ENCODE data around the gene IL6R. TPM values are rescaled to one million over a fixed set of nuclear protein-coding genes. Genes with fewer than 3 reads are reported as not detected.
A peak's percentile ranks its signal among the peaks of the same experiment; 100 is the strongest.

Gene IL6R
- total RNA-seq, 1 donor from 2014 or later, result 48.5 TPM

- H3K27me3 ChIP-seq (ENCODE audit: low read depth), result no peaks in the 10 kb centered on the region
- no peak overlapping the region for H3K4me3 ChIP-seq
- H3K36me3 ChIP-seq, result peaks cover 48% of the 10 kb centered on the region
- no peak overlapping the region for H3K27ac ChIP-seq
- H3K9me3 ChIP-seq, result no peaks in the 10 kb centered on the region
- ATAC-seq (no peak), DNase-seq (no peak)
- no peak for TF ChIP-seq CTCF (IDR thresholded peaks at IDR 0.05)
- intact Hi-C loops (cut with DNase I), result no loop called here
- peaks cover 88% of the 10 kb centered on the region for H3K4me1 ChIP-seq
Measured at GRCh38 chr1:154430903-154431302, 25.8 kb downstream of the IL6R start.

GRCh38 chr1:154431586-154432373 is 26.6 kb downstream of the IL6R start:
- peaks cover 82% of the 10 kb centered on the region for H3K4me1 ChIP-seq
- DNase-seq, result no peak
- H3K27me3 ChIP-seq (ENCODE audit: low read depth), result no peaks in the 10 kb centered on the region
- no peak for TF ChIP-seq CTCF (IDR thresholded peaks at IDR 0.05)
- H3K9me3 ChIP-seq, result no peaks in the 10 kb centered on the region
- ATAC-seq, result peak in 1 of 2 donors; percentile 7
- peaks cover 57% of the 10 kb centered on the region for H3K36me3 ChIP-seq
- intact Hi-C loops (cut with DNase I), result no loop called here
- no peak overlapping the region for H3K4me3 ChIP-seq
- H3K27ac ChIP-seq, result no peak overlapping the region

- Histone ChIP-seq H3K4me1 (peaks cover 68% of the 10 kb centered on the region), H3K36me3 (peaks cover 72% of the 10 kb centered on the region)
- intact Hi-C loops (cut with DNase I), result no loop called here
Measured at GRCh38 chr1:154433161-154433764, 28.1 kb downstream of the IL6R start.

GRCh38 chr1:154434346-154435085 is 29.4 kb downstream of the IL6R start:
- peak overlapping the region; percentile 69 for H3K27ac ChIP-seq
- peaks cover 68% of the 10 kb centered on the region for H3K36me3 ChIP-seq
- H3K9me3 ChIP-seq, result no peaks in the 10 kb centered on the region
- ATAC-seq (peak; percentile 51 to 61), DNase-seq (no peak)
- no peak overlapping the region for H3K4me3 ChIP-seq
- H3K27me3 ChIP-seq (ENCODE audit: low read depth), result no peaks in the 10 kb centered on the region
- peaks cover 62% of the 10 kb centered on the region for H3K4me1 ChIP-seq
- TF ChIP-seq CTCF (IDR thresholded peaks at IDR 0.05), result no peak
- intact Hi-C loops (cut with DNase I), result no loop called here

More at GRCh38 chr1:154433161-154433764, 28.1 kb downstream of the IL6R start:
- DNase-seq (no peak), ATAC-seq (peak; percentile 54 to 67)
- no peak overlapping the region for H3K4me3 ChIP-seq
- no peaks in the 10 kb centered on the region for H3K9me3 ChIP-seq
- TF ChIP-seq CTCF (IDR thresholded peaks at IDR 0.05), result no peak
- H3K27me3 ChIP-seq (ENCODE audit: low read depth), result no peaks in the 10 kb centered on the region
- peak overlapping the region; percentile 69 for H3K27ac ChIP-seq

- intact Hi-C loops (cut with DNase I), result no loop called here
- no peak overlapping the region for H3K27ac ChIP-seq
- no peak for DNase-seq
- no peaks in the 10 kb centered on the region for H3K9me3 ChIP-seq
- H3K4me1 ChIP-seq, result peaks cover 63% of the 10 kb centered on the region
- no peak for ATAC-seq
- H3K27me3 ChIP-seq (ENCODE audit: low read depth), result no peaks in the 10 kb centered on the region
- H3K36me3 ChIP-seq, result peaks cover 64% of the 10 kb centered on the region
- H3K4me3 ChIP-seq, result no peak overlapping the region
- no peak for TF ChIP-seq CTCF (IDR thresholded peaks at IDR 0.05)
Measured at GRCh38 chr1:154435599-154436200, 30.6 kb downstream of the IL6R start.
